H1 (cell line): Measurements from ENCODE around the gene POFUT2. TPM values are rescaled to one million over a fixed set of nuclear protein-coding genes. Genes with fewer than 3 reads are reported as not detected.

ENCODE experiments used
- CTCF ChIA-PET: fragments of 300-600 bp; sonication (Branson Sonifier 250); formaldehyde crosslinking; loops from one replicate; lab custom pipeline; 2021; ENCODE audit not compliant: partially characterized antibody; lab: Charles Lee
- POLR2A ChIA-PET: fragments of 300-600 bp; sonication (Branson Sonifier 250); formaldehyde crosslinking; loops from one replicate; lab custom pipeline; 2021; ENCODE audit warnings: inconsistent platforms; ENCODE audit not compliant: partially characterized antibody; lab: Charles Lee
- DNase-seq, 2 experiments: peaks; one replicate each; pipeline versions ENCODE4 v3.0.0 to v3.0.0-alpha.2; 2010 to 2022; ENCODE audit warnings: low spot score in 2 of 2, low read depth in 1 of 2, mixed read lengths in 1 of 2
- FAIRE-seq: peaks from 2 replicates; lab custom pipeline; 2011; peaks lifted over from hg19 to GRCh38; lab: Jason Lieb, UNC
- H2AFZ ChIP-seq: 2 replicates; pipeline ENCODE4 v1.8.1; 2012; ENCODE audit warnings: low read length, inconsistent platforms
- H2AK5ac ChIP-seq: 2 replicates; pipeline ENCODE4 v1.6.1; 2013; ENCODE audit warnings: low read depth, low read length
- H2BK120ac ChIP-seq: replicated peaks from 2 replicates; pipeline ENCODE3; 2013; ENCODE audit warnings: low read depth, low read length, inconsistent platforms
- H2BK12ac ChIP-seq: 2 replicates; pipeline ENCODE4 v1.6.1; 2013; ENCODE audit warnings: low read depth, low read length
- H2BK15ac ChIP-seq: 2 replicates; pipeline ENCODE4 v1.6.1; 2013; ENCODE audit warnings: low read length
- H2BK20ac ChIP-seq: 2 replicates; pipeline ENCODE4 v1.6.1; 2013; ENCODE audit warnings: low read length
- H2BK5ac ChIP-seq: 2 replicates; pipeline ENCODE4 v1.6.1; 2013; ENCODE audit warnings: low read depth, low read length
- H3K14ac ChIP-seq: 2 replicates; pipeline ENCODE4 v1.6.1; 2013; ENCODE audit warnings: inconsistent platforms; ENCODE audit not compliant: insufficient read length
- H3K18ac ChIP-seq: 2 replicates; pipeline ENCODE4 v1.6.1; 2013; ENCODE audit warnings: low read length; ENCODE audit errors: extremely low read depth
- H3K23ac ChIP-seq: 2 replicates; pipeline ENCODE4 v1.6.1; 2013; ENCODE audit warnings: inconsistent platforms; ENCODE audit not compliant: insufficient read length
- H3K23me2 ChIP-seq: 2 replicates; pipeline ENCODE4 v1.6.1; 2013; ENCODE audit warnings: low read depth, low read length
- H3K27ac ChIP-seq: 2 replicates; pipeline ENCODE4 v1.6.1; 2011; ENCODE audit warnings: low read depth, low read length, inconsistent platforms
- H3K27me3 ChIP-seq, 4 experiments: replicated peaks in 1 of 4; 1 replicate in 1 of 4; 2 replicates in 3 of 4; pipeline versions ENCODE4 v1.6.1 to v1.8.1; 2011 to 2013; ENCODE audit warnings: low read length in 3 of 4, mild to moderate bottlenecking in 3 of 4, inconsistent platforms in 2 of 4, mixed read lengths in 2 of 4, moderate library complexity in 1 of 4; ENCODE audit not compliant: control insufficient read depth in 3 of 4, insufficient read depth in 3 of 4; ENCODE audit errors: extremely low read depth in 1 of 4
- H3K36me3 ChIP-seq, 4 experiments: 2 replicates each; pipeline versions ENCODE4 v1.6.1 to v1.8.1; 2011 to 2013; ENCODE audit warnings: mild to moderate bottlenecking in 4 of 4, low read length in 3 of 4, moderate library complexity in 2 of 4, control low read depth in 1 of 4, inconsistent platforms in 1 of 4; ENCODE audit not compliant: insufficient read depth in 4 of 4, control insufficient read depth in 2 of 4
- H3K4ac ChIP-seq: replicated peaks from 2 replicates; pipeline ENCODE3; 2013; ENCODE audit warnings: low read length, low read depth, mixed read lengths, inconsistent platforms; ENCODE audit not compliant: insufficient read length
- H3K4me1 ChIP-seq, 4 experiments: replicated peaks in 1 of 4; 1 replicate in 1 of 4; 2 replicates in 3 of 4; pipeline versions ENCODE4 v1.6.1 to v1.8.1; 2011 to 2013; ENCODE audit warnings: low read length in 3 of 4, inconsistent platforms in 2 of 4, mixed read lengths in 1 of 4; ENCODE audit not compliant: insufficient read depth in 4 of 4, control insufficient read depth in 3 of 4
- H3K4me2 ChIP-seq, 2 experiments: 2 replicates each; pipeline versions ENCODE4 v1.6.1 to v1.8.1; 2011 to 2013; ENCODE audit warnings: low read depth in 2 of 2, low read length in 2 of 2, control low read depth in 1 of 2, inconsistent platforms in 1 of 2, mild to moderate bottlenecking in 1 of 2; ENCODE audit not compliant: insufficient read depth in 1 of 2
- H3K4me3 ChIP-seq, 4 experiments: fragments of 200-600, 300-600 bp in 1 of 4; sonication (generic), shearing (Covaris generic), sonication (Bioruptor Twin) in 1 of 4; 2 replicates each; pipeline versions ENCODE4 v1.5.1 to v1.8.1; 2011 to 2016; ENCODE audit warnings: low read length in 4 of 4, low read depth in 3 of 4, control low read depth in 2 of 4, inconsistent platforms in 2 of 4, mild to moderate bottlenecking in 2 of 4, mixed read lengths in 1 of 4, moderate library complexity in 1 of 4; ENCODE audit not compliant: insufficient read depth in 2 of 4; ENCODE audit errors: extremely low read depth in 1 of 4
- H3K56ac ChIP-seq: replicated peaks from 2 replicates; pipeline ENCODE3; 2013; ENCODE audit warnings: low read depth, mild to moderate bottlenecking, mixed read lengths, low read length, inconsistent platforms; ENCODE audit not compliant: insufficient read length
- H3K79me1 ChIP-seq: 2 replicates; pipeline ENCODE4 v1.6.1; 2013; ENCODE audit warnings: low read depth, low read length, control low read depth
- H3K79me2 ChIP-seq, 2 experiments: 2 replicates each; pipeline versions ENCODE4 v1.6.1 to v1.8.1; 2012 to 2013; ENCODE audit warnings: low read length in 2 of 2, mild to moderate bottlenecking in 2 of 2, inconsistent platforms in 1 of 2; ENCODE audit not compliant: insufficient read depth in 2 of 2, control insufficient read depth in 1 of 2
- H3K9ac ChIP-seq, 4 experiments: replicated peaks in 1 of 4; 1 replicate in 1 of 4; 2 replicates in 3 of 4; pipeline versions ENCODE4 v1.6.1 to v1.8.1; 2011 to 2013; ENCODE audit warnings: low read depth in 3 of 4, low read length in 3 of 4, control low read depth in 2 of 4, mild to moderate bottlenecking in 2 of 4, moderate library complexity in 2 of 4, inconsistent platforms in 1 of 4; ENCODE audit errors: extremely low read depth in 1 of 4
- H3K9me3 ChIP-seq, 2 experiments: 2 replicates each; pipeline versions ENCODE4 v1.6.1 to v1.8.1; 2012 to 2013; ENCODE audit warnings: mild to moderate bottlenecking in 2 of 2, moderate library complexity in 2 of 2, control low read depth in 1 of 2, inconsistent platforms in 1 of 2, low read depth in 1 of 2, low read length in 1 of 2, mixed read lengths in 1 of 2; ENCODE audit not compliant: insufficient read depth in 2 of 2
- H4K20me1 ChIP-seq, 2 experiments: replicated peaks in 1 of 2; 2 replicates each; pipeline versions ENCODE3 to v1.8.1; 2011 to 2013; ENCODE audit warnings: inconsistent platforms in 2 of 2, low read length in 2 of 2, mild to moderate bottlenecking in 1 of 2; ENCODE audit not compliant: insufficient read depth in 2 of 2, control insufficient read depth in 1 of 2
- H4K5ac ChIP-seq: 2 replicates; pipeline ENCODE4 v1.6.1; 2013; ENCODE audit warnings: low read length, low read depth, mixed read lengths, inconsistent platforms; ENCODE audit not compliant: insufficient read length
- H4K8ac ChIP-seq: 2 replicates; pipeline ENCODE4 v1.8.0; 2013; ENCODE audit warnings: mild to moderate bottlenecking, moderate library complexity, low read length, inconsistent platforms; ENCODE audit not compliant: insufficient read depth; ENCODE audit errors: extremely low read depth
- H4K91ac ChIP-seq: replicated peaks from 2 replicates; pipeline ENCODE3; 2013; ENCODE audit warnings: low read length, mixed read lengths, inconsistent platforms; ENCODE audit not compliant: insufficient read length
- WGBS, 2 experiments: shearing (Covaris generic) in 1 of 2; methylation state at CpG; one replicate each; pipeline versions ENCODE4 v1.1.6 to v1.1.7; 2013 to 2015; ENCODE audit warnings: low lambda C conversion rate in 2 of 2, mixed read lengths in 2 of 2, inconsistent platforms in 1 of 2, low coverage in 1 of 2, missing lambda C conversion rate in 1 of 2; ENCODE audit not compliant: insufficient replicate concordance in 2 of 2, insufficient coverage in 1 of 2, insufficient read length in 1 of 2; ENCODE audit errors: extremely low coverage in 1 of 2, missing lambda C conversion rate in 1 of 2; 5-methylcytosine and 5-hydroxymethylcytosine counted together
- polyA plus RNA-seq, 7 experiments: library from polyadenylated mRNA; depleted of rRNA in 3 of 7; stranded (reverse) in 5 of 7; unstranded in 2 of 7; fragments of >200 nt in 5 of 7; fragments of 200-250 nt in 2 of 7; gene quantifications; 1 replicate in 5 of 7; 2 replicates in 1 of 7; 4 replicates in 1 of 7; pipeline versions ENCODE4 v1.2.1 to v1.2.3, GENCODE V29; 2011 to 2013; ENCODE audit warnings: missing spikeins in 2 of 7, mixed read lengths in 2 of 7
- total RNA-seq: library from RNA; stranded (reverse); fragmentation: NEBNext Ultra II Directional; extraction: Animal tissue kit (Norgen Biotek cat#: 25700); gene quantifications from 2 replicates; pipeline ENCODE4 v1.2.1, GENCODE V29; 2021

POFUT2 gene
- total and polyA plus RNA-seq, 2 of the 8 experiments (the other 6 are each of a cell fraction or from before 2014, with no cell fraction given): 13.7 to 32.1 TPM

GRCh38 chr21:45322231-45322959 is 34.7 kb upstream of the POFUT2 start:
- Histone ChIP-seq H3K4me3 (no peak overlapping the region), H3K27ac (no peak overlapping the region), H3K4me2 (no peak overlapping the region), H3K14ac (no peak overlapping the region), H3K36me3 (no peaks in the 10 kb centered on the region), H4K5ac (no peak overlapping the region), H2AFZ (no peak overlapping the region), H3K79me1 (no peaks in the 10 kb centered on the region), H2BK5ac (peak overlapping the region; percentile 16; the same call in 1 of the 2 replicates), H4K8ac (no peak overlapping the region), H3K9ac (no peak overlapping the region), H2BK15ac (peak overlapping the region; percentile 61; the same call in 1 of the 2 replicates), H4K91ac (no peak overlapping the region), H2BK12ac (peak overlapping the region; percentile 84; the same call in 1 of the 2 replicates), H3K4ac (no peak overlapping the region), H4K20me1 (no peaks in the 10 kb centered on the region), H3K56ac (no peak overlapping the region), H3K18ac (no peak overlapping the region), H3K9me3 (no peaks in the 10 kb centered on the region), H2AK5ac (no peak overlapping the region), H2BK120ac (no peak overlapping the region), H3K79me2 (no peaks in the 10 kb centered on the region), H3K4me1 (peaks cover 0 to 19% (median 13%) of the 10 kb centered on the region in 4 experiments; a peak in 6 of 7 replicates), H3K27me3 (no peaks in the 10 kb centered on the region), H2BK20ac (no peak overlapping the region), H3K23me2 (no peaks in the 10 kb centered on the region), H3K23ac (no peak overlapping the region)
- ChIA-PET POLR2A (interaction anchor here (1.0 to 2.3 kb wide), 4 partner anchors 28 to 203 kb away, joined by 3 to 5 read pairs (median 4); no protein-coding TSS in a partner anchor), CTCF (interaction anchor here (0.6 to 3.8 kb wide), 8 partner anchors 10 to 40 kb away, joined by 3 to 27 read pairs (median 3); no protein-coding TSS in a partner anchor)
- 81% methylated on average over 13 of the region's 24 CpGs; no CpG with 5 or more reads in 1 of the 2 experiments for WGBS, 2 experiments
- FAIRE-seq (no peak), DNase-seq (no peak)
